Brain microvascular endothelial cell (primary cell): ENCODE data around the gene ZFYVE28.

Experiments used
- DNase-seq: peaks from one replicate; pipeline ENCODE4 v3.0.0-alpha.2; 2020
- H3K27ac ChIP-seq: fragments of 250-450 bp; sonication (Bioruptor Pico); 2 replicates; pipeline ENCODE4 v1.5.1; 2020; ENCODE audit warnings: mild to moderate bottlenecking, moderate library complexity
- H3K27me3 ChIP-seq: fragments of 250-450 bp; sonication (Bioruptor Pico); replicated peaks from 2 replicates; pipeline ENCODE4 v1.5.1; 2020; ENCODE audit warnings: mild to moderate bottlenecking
- H3K36me3 ChIP-seq: fragments of 250-450 bp; sonication (Bioruptor Pico); replicated peaks from 2 replicates; pipeline ENCODE4 v1.5.1; 2020; ENCODE audit warnings: mild to moderate bottlenecking
- H3K4me3 ChIP-seq: 2 replicates; pipeline ENCODE4 v1.5.1; 2011; ENCODE audit warnings: low read depth, mild to moderate bottlenecking, control low read depth, low read length, moderate library complexity
- in situ Hi-C: cut with HindIII; loops from 2 replicates; pipeline ENCODE4 v1.10.0; 2017; ENCODE audit warnings: low sequenced_read_pairs, low pct_ligation_motif_present
- TF ChIP-seq, protein P1 (sequence below): IDR thresholded peaks from 2 replicates; pipeline ENCODE4 v1.5.1; 2011; ENCODE audit warnings: low read depth, mild to moderate bottlenecking, moderate library complexity, low read length, control low read depth, inconsistent platforms; ENCODE audit errors: missing control alignments

Gene ZFYVE28

DNA sequence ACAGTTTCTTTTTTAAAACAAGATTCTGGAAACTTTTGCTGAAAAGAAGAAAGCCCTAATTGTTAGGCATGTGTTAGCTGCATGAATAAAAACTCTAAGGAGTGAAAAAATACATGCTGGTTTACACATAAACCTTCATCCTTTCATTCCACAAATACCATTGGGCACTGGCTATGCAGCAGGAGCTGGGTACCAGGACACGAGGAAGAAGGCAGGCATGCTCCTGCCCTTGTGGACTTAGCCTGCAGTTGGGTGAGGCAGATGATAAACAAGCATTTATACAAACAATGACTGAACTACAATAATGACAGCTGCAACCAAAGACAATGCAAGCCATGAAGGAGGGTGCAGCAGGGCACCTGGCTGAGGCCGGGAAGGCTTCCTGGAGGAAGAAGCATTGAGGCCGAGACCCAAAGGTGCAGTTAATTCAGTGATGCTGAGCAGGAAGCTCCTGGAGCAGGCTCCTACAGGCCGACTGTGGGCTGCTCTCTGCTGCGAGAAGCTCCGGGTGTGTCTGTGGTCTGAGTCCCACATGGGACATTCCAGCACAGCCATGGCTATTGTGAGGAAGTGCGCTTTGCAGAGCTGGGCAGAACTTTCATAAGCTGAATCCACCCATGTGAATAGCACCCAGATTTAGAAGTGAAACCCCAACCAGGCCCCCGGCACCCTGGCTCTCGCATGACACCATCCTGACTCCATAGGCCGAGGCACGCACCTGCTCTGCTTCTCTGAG, 112.5 kb downstream of the ZFYVE28 start:
- Histone ChIP-seq H3K36me3 (no peaks in the 10 kb centered on the region), H3K27ac (no peak overlapping the region), H3K27me3 (no peaks in the 10 kb centered on the region), H3K4me3 (no peak overlapping the region)
- in situ Hi-C loops, result no loop called here
- TF ChIP-seq, protein P1, sequence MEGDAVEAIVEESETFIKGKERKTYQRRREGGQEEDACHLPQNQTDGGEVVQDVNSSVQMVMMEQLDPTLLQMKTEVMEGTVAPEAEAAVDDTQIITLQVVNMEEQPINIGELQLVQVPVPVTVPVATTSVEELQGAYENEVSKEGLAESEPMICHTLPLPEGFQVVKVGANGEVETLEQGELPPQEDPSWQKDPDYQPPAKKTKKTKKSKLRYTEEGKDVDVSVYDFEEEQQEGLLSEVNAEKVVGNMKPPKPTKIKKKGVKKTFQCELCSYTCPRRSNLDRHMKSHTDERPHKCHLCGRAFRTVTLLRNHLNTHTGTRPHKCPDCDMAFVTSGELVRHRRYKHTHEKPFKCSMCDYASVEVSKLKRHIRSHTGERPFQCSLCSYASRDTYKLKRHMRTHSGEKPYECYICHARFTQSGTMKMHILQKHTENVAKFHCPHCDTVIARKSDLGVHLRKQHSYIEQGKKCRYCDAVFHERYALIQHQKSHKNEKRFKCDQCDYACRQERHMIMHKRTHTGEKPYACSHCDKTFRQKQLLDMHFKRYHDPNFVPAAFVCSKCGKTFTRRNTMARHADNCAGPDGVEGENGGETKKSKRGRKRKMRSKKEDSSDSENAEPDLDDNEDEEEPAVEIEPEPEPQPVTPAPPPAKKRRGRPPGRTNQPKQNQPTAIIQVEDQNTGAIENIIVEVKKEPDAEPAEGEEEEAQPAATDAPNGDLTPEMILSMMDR, result no peak
- no peak for DNase-seq

- Histone ChIP-seq H3K27ac (no peak overlapping the region), H3K4me3 (no peak overlapping the region), H3K27me3 (no peaks in the 10 kb centered on the region), H3K36me3 (no peaks in the 10 kb centered on the region)
- in situ Hi-C loops, result no loop called here
- TF ChIP-seq, protein P1, result no peak
- DNase-seq, result no peak
These were observed 113.4 kb downstream of the ZFYVE28 start for GRCh38 chr4:2304877-2305561.

GRCh38 chr4:2304321-2304876, 114.0 kb downstream of the ZFYVE28 start:
- TF ChIP-seq, protein P1, result no peak
- no peaks in the 10 kb centered on the region for H3K36me3 ChIP-seq
- H3K4me3 ChIP-seq, result no peak overlapping the region
- in situ Hi-C loops, result no loop called here
- DNase-seq, result no peak
- H3K27me3 ChIP-seq, result no peaks in the 10 kb centered on the region
- H3K27ac ChIP-seq, result no peak overlapping the region

DNA sequence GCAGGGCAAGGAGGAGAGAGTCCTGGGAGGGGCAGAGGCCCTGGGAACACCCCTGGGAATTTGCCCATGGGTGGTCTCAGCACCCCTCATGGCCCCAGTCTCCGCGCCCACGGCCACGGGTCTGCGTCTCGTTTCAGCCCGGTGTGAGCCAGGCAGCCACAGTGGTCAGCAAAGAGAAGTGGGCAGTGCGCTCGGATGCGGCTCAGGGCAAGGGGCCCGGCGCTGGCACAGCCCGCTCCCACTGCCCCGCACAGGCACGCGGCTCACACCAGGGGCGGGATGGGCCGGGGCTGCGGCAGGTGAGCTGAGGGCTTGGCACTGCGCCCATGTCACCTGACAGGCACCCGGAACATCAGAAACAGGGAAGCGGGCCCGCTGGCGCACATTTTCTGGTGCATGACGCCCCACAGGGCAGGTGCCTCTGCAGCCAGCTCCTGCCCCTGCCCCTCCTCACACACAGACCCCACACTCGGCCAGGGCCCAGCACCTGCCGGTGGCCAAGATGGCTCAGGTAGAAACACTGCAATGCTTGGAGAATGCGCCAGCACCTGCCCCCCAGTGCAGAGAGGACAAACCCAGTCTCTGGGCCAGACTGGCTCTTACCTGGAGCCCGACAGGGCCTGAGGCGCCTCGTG, 114.6 kb downstream of the ZFYVE28 start:
- no peaks in the 10 kb centered on the region for H3K27me3 ChIP-seq
- TF ChIP-seq, protein P1, result no peak
- no peak for DNase-seq
- H3K4me3 ChIP-seq, result no peak overlapping the region
- no peak overlapping the region for H3K27ac ChIP-seq
- in situ Hi-C loops, result no loop called here
- no peaks in the 10 kb centered on the region for H3K36me3 ChIP-seq

DNA sequence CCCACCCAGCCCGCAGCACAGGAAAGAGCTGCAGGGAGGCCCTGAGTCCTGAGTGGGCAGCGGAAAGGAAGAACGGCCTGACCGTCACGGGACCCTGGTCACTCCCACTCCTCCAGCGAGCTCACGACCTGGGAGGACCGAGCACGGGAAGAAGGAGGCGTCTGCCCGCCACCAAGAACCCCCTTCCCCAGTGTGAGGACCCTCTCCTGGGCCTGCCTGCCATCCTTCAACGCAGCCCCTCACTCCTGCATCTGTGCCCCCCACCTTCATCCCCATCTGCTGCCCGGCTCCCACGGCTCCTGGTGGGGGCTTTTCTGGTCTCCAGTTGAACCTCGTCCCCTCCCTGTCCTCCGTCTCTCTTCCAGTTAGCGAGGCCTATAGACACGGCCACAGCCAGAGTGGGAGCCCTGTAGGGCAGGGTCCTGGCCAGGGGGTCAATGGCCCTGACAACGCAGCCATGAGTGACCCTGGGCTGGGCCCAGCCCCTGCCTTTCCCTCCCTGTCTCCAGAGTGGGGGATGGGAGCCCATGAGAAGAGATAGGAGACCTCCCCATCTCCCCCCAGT, 115.2 kb downstream of the ZFYVE28 start:
- Histone ChIP-seq H3K27me3 (no peaks in the 10 kb centered on the region), H3K4me3 (no peak overlapping the region), H3K27ac (no peak overlapping the region), H3K36me3 (no peaks in the 10 kb centered on the region)
- in situ Hi-C loops, result no loop called here
- DNase-seq, result no peak
- TF ChIP-seq, protein P1, result no peak
